Caco-2 (cell line): Measurements from ENCODE around the gene MCAT. TPM values are rescaled to one million over a fixed set of nuclear protein-coding genes. Genes with fewer than 3 reads are reported as not detected.

Source experiments
- BruUV-seq: library from RNA; stranded (reverse); fragments of 400-500 nt; replicated peaks from 2 replicates; lab custom pipeline; 2021; lab: Mats Ljungman, UMichigan
- CTCF ChIA-PET: fragments of 300-600 bp; sonication (Branson Sonifier 250); formaldehyde crosslinking; loops from one replicate; lab custom pipeline; 2022; ENCODE audit warnings: antibody characterized with exemption; lab: Charles Lee
- POLR2A ChIA-PET: fragments of 300-600 bp; sonication (Branson Sonifier 250); formaldehyde crosslinking; loops from one replicate; lab custom pipeline; 2022; ENCODE audit warnings: antibody characterized with exemption; lab: Charles Lee
- DNase-seq, 2 experiments: peaks; one replicate each; pipeline versions ENCODE4 v3.0.0 to v3.0.0-alpha.2; 2020 to 2022
- H3K27me3 ChIP-seq: replicated peaks from 2 replicates; pipeline ENCODE4 v1.6.0; 2011; ENCODE audit warnings: low read length; ENCODE audit not compliant: control insufficient read depth, insufficient read depth
- H3K36me3 ChIP-seq: 2 replicates; pipeline ENCODE4 v1.5.1; 2011; ENCODE audit warnings: low read length; ENCODE audit not compliant: control insufficient read depth, insufficient read depth
- H3K4me1 ChIP-seq: fragments of 250-450 bp; sonication (Bioruptor Pico); 2 replicates; pipeline ENCODE4 v1.5.1; 2020; ENCODE audit warnings: mild to moderate bottlenecking
- H3K4me3 ChIP-seq: 2 replicates; pipeline ENCODE4 v1.5.1; 2011; ENCODE audit warnings: low read depth, mild to moderate bottlenecking, control low read depth, low read length
- H3K9me3 ChIP-seq: fragments of 250-450 bp; sonication (Bioruptor Pico); 2 replicates; pipeline ENCODE4 v1.5.1; 2020; ENCODE audit warnings: mild to moderate bottlenecking, moderate library complexity
- H3K27ac Mint-ChIP-seq: one replicate; pipeline ENCODE4 v1.8.0; 2022; ENCODE audit warnings: mixed read lengths; ENCODE audit not compliant: unreplicated experiment
- H3K27me3 Mint-ChIP-seq: one replicate; pipeline ENCODE4 v1.8.0; 2022; ENCODE audit warnings: mixed read lengths; ENCODE audit not compliant: insufficient read depth, unreplicated experiment
- H3K36me3 Mint-ChIP-seq: one replicate; pipeline ENCODE4 v1.8.0; 2022; ENCODE audit warnings: mild to moderate bottlenecking, mixed read lengths; ENCODE audit not compliant: insufficient read depth, unreplicated experiment
- H3K4me1 Mint-ChIP-seq: one replicate; pipeline ENCODE4 v1.8.0; 2022; ENCODE audit warnings: low read depth, mixed read lengths; ENCODE audit not compliant: unreplicated experiment
- H3K4me3 Mint-ChIP-seq: one replicate; pipeline ENCODE4 v1.8.0; 2022; ENCODE audit warnings: mild to moderate bottlenecking, moderate library complexity, mixed read lengths; ENCODE audit not compliant: unreplicated experiment
- H3K9me3 Mint-ChIP-seq: one replicate; pipeline ENCODE4 v1.8.0; 2022; ENCODE audit warnings: mixed read lengths; ENCODE audit not compliant: unreplicated experiment
- CTCF ChIP-seq, 2 experiments: fragments of 200-600 bp in 1 of 2; IDR thresholded peaks; 1 replicate in 1 of 2; 2 replicates in 1 of 2; pipeline versions ENCODE4 v1.5.1 to v1.8.0; 2011 to 2022; ENCODE audit warnings: antibody characterized with exemption in 1 of 2, control low read depth in 1 of 2, inconsistent platforms in 1 of 2, low read depth in 1 of 2, low read length in 1 of 2, mild to moderate bottlenecking in 1 of 2, moderate library complexity in 1 of 2; ENCODE audit not compliant: insufficient read depth in 1 of 2, severe bottlenecking in 1 of 2, unreplicated experiment in 1 of 2
- intact Hi-C: fragments of 100-400 bp; cut with micrococcal nuclease; formaldehyde crosslinking; loops from one replicate; pipeline ENCODE4 v1.10.0; 2022; ENCODE audit not compliant: unreplicated experiment
- total RNA-seq: library from RNA; stranded (reverse); gene quantifications from 2 replicates; pipeline ENCODE4 v1.2.3, GENCODE V29; 2022

The MCAT gene
- total RNA-seq, 1 experiment from 2014 or later, result 23.5 TPM

GRCh38 chr22:43174941-43175531, 31.8 kb upstream of the MCAT start:
- no peaks in the 10 kb centered on the region for H3K4me1 ChIP-seq
- no peak overlapping the region for H3K4me3 ChIP-seq
- POLR2A ChIA-PET, result no interaction called here
- Mint-ChIP-seq H3K4me3 (no peak overlapping the region), H3K36me3 (peaks cover 34% of the 10 kb centered on the region), H3K4me1 (no peaks in the 10 kb centered on the region), H3K27me3 (no peaks in the 10 kb centered on the region), H3K27ac (no peak overlapping the region), H3K9me3 (no peaks in the 10 kb centered on the region)
- H3K36me3 ChIP-seq, result peaks cover 8% of the 10 kb centered on the region
- no peaks in the 10 kb centered on the region for H3K9me3 ChIP-seq
- DNase-seq, result no peak
- CTCF ChIA-PET, result no interaction called here
- intact Hi-C loops, result no loop called here
- no peaks in the 10 kb centered on the region for H3K27me3 ChIP-seq
- no peak for TF ChIP-seq CTCF (IDR thresholded peaks at IDR 0.05; ENCODE audit: insufficient read depth in 1 of 2, low read depth in 1 of 2, low read length in 1 of 2, severe bottlenecking in 1 of 2, unreplicated experiment in 1 of 2)
- no TSS peak for BruUV-seq

GRCh38 chr22:43173976-43174720, 30.9 kb upstream of the MCAT start:
- Mint-ChIP-seq H3K27me3 (no peaks in the 10 kb centered on the region), H3K27ac (no peak overlapping the region), H3K36me3 (peaks cover 30% of the 10 kb centered on the region), H3K4me3 (no peak overlapping the region), H3K9me3 (no peaks in the 10 kb centered on the region), H3K4me1 (no peaks in the 10 kb centered on the region)
- peaks cover 7% of the 10 kb centered on the region for H3K36me3 ChIP-seq
- no peaks in the 10 kb centered on the region for H3K4me1 ChIP-seq
- H3K9me3 ChIP-seq, result no peaks in the 10 kb centered on the region
- no TSS peak for BruUV-seq
- H3K27me3 ChIP-seq, result no peaks in the 10 kb centered on the region
- no peak for DNase-seq
- ChIA-PET POLR2A (no interaction called here), CTCF (no interaction called here)
- no peak overlapping the region for H3K4me3 ChIP-seq
- intact Hi-C loops, result no loop called here
- TF ChIP-seq CTCF (IDR thresholded peaks at IDR 0.05; ENCODE audit: insufficient read depth in 1 of 2, low read depth in 1 of 2, low read length in 1 of 2, severe bottlenecking in 1 of 2, unreplicated experiment in 1 of 2), result no peak

GRCh38 chr22:43173566-43173965, 30.4 kb upstream of the MCAT start:
- peaks cover 4% of the 10 kb centered on the region; the same call in 1 of the 2 replicates for H3K36me3 ChIP-seq
- no TSS peak for BruUV-seq
- no peaks in the 10 kb centered on the region for H3K27me3 Mint-ChIP-seq
- H3K27me3 ChIP-seq, result no peaks in the 10 kb centered on the region
- POLR2A ChIA-PET, result no interaction called here
- no peaks in the 10 kb centered on the region for H3K9me3 Mint-ChIP-seq
- H3K4me3 Mint-ChIP-seq, result no peak overlapping the region
- CTCF ChIA-PET, result no interaction called here
- H3K4me1 Mint-ChIP-seq, result no peaks in the 10 kb centered on the region
- H3K9me3 ChIP-seq, result no peaks in the 10 kb centered on the region
- DNase-seq, result no peak
- H3K27ac Mint-ChIP-seq, result no peak overlapping the region
- H3K36me3 Mint-ChIP-seq, result peaks cover 31% of the 10 kb centered on the region
- TF ChIP-seq CTCF (IDR thresholded peaks at IDR 0.05; ENCODE audit: insufficient read depth in 1 of 2, low read depth in 1 of 2, low read length in 1 of 2, severe bottlenecking in 1 of 2, unreplicated experiment in 1 of 2), result no peak
- intact Hi-C loops, result no loop called here
- H3K4me3 ChIP-seq, result no peak overlapping the region
- no peaks in the 10 kb centered on the region for H3K4me1 ChIP-seq
